Kidney epithelial cell (primary cell): Measurements from ENCODE around the gene GLIS2. TPM values are rescaled to one million over a fixed set of nuclear protein-coding genes. Genes with fewer than 3 reads are reported as not detected.

Source experiments
- DNase-seq: peaks from one replicate; pipeline ENCODE4 v3.0.0-alpha.2; 2010; ENCODE audit warnings: low read depth
- H3K27me3 ChIP-seq: 2 replicates; pipeline ENCODE4 v1.6.0; 2011; ENCODE audit warnings: low read length; ENCODE audit not compliant: control insufficient read depth, insufficient read depth
- H3K36me3 ChIP-seq: 2 replicates; pipeline ENCODE4 v1.5.1; 2011; ENCODE audit warnings: low read length; ENCODE audit not compliant: control insufficient read depth, insufficient read depth
- H3K4me3 ChIP-seq: 2 replicates; pipeline ENCODE4 v1.5.1; 2011; ENCODE audit warnings: low read depth, mild to moderate bottlenecking, control low read depth, low read length
- total RNA-seq: library from RNA; depleted of rRNA; stranded (reverse); fragments of >200 nt; gene quantifications from 2 replicates; pipeline ENCODE4 v1.2.3, GENCODE V29; 2015
- TF ChIP-seq, protein P1 (sequence below): IDR thresholded peaks from 2 replicates; pipeline ENCODE4 v1.5.1; 2011; ENCODE audit warnings: mild to moderate bottlenecking, moderate library complexity, low read length, control low read depth, inconsistent platforms; ENCODE audit not compliant: insufficient read depth, poor library complexity, severe bottlenecking

GLIS2 gene
- total RNA-seq, 1 donor from 2014 or later: 11.5 TPM

DNA sequence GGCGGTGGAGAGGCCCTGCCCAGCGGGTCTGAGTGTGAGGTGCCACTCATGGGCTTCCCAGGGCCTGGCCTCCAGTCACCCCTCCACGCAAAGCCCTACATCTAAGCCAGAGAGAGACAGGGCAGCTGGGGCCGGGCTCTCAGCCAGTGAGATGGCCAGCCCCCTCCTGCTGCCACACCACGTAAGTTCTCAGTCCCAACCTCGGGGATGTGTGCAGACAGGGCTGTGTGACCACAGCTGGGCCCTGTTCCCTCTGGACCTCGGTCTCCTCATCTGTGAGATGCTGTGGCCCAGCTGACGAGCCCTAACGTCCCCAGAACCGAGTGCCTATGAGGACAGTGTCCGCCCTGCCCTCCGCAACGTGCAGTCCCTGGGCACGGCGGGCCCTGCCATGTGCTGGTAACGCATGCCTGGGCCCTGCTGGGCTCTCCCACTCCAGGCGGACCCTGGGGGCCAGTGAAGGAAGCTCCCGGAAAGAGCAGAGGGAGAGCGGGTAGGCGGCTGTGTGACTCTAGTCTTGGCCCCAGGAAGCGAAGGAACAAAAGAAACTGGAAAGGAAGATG, 67.0 kb downstream of the GLIS2 start:
- Histone ChIP-seq H3K36me3 (peaks cover 3% of the 10 kb centered on the region), H3K4me3 (no peak overlapping the region), H3K27me3 (no peaks in the 10 kb centered on the region)
- TF ChIP-seq, protein P1, sequence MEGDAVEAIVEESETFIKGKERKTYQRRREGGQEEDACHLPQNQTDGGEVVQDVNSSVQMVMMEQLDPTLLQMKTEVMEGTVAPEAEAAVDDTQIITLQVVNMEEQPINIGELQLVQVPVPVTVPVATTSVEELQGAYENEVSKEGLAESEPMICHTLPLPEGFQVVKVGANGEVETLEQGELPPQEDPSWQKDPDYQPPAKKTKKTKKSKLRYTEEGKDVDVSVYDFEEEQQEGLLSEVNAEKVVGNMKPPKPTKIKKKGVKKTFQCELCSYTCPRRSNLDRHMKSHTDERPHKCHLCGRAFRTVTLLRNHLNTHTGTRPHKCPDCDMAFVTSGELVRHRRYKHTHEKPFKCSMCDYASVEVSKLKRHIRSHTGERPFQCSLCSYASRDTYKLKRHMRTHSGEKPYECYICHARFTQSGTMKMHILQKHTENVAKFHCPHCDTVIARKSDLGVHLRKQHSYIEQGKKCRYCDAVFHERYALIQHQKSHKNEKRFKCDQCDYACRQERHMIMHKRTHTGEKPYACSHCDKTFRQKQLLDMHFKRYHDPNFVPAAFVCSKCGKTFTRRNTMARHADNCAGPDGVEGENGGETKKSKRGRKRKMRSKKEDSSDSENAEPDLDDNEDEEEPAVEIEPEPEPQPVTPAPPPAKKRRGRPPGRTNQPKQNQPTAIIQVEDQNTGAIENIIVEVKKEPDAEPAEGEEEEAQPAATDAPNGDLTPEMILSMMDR: no peak
- DNase-seq: no peak

DNA sequence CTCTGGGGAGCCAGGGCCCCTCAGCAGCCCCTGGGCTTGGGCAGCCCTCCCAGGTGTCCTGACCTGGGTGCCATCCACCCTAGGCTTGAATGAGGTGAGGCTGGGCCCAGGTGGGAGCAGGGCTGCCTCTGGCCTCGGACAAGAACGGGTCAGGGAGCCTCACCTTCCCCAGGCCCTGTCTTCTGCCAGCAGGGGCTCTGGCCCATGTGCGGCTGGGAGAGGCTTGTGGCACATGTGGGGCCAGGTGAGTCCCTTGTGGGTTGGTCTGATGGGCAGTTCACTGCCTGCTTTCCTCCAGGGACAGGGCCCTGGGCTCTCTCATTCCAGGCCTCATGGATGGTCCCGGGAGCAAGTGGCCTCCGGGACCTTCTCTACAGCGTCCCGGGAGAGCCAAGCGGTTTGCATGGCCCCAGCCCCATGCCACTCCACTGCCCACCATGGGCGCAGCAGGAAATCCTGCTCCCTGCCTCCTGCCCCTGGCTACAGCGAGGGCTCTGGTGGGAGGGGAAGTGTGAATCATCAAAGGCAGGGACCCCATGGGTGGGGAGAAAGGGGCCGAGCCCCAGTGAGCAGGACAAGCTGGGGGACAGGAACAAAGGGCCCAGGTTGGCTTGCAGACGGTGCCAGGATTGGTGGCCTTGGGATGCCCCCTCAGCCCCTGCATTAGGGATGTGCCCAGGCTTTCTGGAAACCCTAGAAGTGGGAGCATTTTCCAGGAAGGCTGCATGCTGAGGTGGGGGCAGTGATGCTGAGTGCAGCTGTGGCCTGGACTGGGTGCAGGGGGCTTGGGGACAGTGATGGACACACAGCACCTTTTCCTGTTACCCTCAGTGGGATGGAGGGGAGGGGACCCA, 68.0 kb downstream of the GLIS2 start:
- peaks cover 3% of the 10 kb centered on the region for H3K36me3 ChIP-seq
- TF ChIP-seq, protein P1: no peak
- no peak overlapping the region for H3K4me3 ChIP-seq
- DNase-seq: no peak
- no peaks in the 10 kb centered on the region for H3K27me3 ChIP-seq

DNA sequence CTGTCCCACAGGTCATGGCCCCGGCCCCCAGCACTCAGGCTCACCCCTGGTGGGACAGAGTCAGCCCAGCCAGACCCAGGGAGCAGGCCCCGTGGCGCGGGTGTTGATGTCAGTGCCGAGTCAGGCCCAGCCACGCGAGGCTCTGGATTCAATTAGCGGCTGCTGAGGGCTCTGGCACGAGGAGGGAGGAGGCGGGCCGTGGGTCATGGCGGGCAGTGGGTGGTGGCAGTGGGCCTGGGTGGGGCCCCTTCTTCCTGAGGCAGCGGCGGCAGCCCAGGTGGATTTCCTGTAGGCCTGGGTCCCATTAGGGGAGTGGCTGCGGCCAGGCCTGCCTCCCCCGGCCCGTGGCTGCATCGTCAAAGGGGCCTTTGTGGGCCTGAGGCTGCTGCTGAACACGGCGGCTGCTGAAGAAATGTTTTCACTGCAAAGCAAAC, 68.7 kb downstream of the GLIS2 start:
- H3K4me3 ChIP-seq: no peak overlapping the region
- no peaks in the 10 kb centered on the region for H3K27me3 ChIP-seq
- DNase-seq: no peak
- TF ChIP-seq, protein P1: no peak
- peaks cover 3% of the 10 kb centered on the region for H3K36me3 ChIP-seq

DNA sequence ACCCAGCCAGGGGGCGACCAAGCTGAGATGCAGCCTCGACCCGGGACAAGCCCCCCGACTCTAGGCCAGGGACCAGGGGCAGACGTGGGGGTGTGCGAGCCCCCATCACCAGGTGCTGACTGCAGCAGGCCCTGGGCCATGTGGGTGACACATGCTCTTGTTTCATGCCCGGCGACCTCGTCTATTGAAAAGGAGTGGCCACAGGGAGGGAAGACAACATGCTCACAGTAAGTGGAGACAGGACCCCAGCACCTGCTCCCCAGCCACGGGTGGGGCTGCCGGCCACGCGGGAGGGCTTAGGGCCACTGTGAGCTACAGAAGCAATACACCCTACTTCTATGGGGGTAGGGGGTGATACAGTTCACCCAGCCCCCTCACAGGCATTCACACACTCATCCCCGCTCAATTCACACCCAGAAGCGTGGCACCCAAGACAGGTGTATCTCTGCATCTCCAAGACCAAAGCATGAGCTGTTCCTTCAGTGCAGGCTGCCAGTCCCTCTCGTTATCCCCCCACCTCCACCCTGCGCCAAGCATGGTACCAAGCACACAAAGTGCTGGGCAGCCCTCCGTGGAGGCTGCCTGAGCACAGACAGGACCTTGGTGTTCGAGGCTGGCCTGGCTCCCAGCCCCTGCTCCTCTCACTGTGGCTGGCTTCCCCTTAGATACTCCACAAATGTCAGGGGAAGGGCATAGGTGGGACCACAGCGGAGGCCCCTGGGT, 69.4 kb downstream of the GLIS2 start:
- H3K27me3 ChIP-seq: no peaks in the 10 kb centered on the region
- H3K36me3 ChIP-seq: peaks cover 3% of the 10 kb centered on the region
- no peak overlapping the region for H3K4me3 ChIP-seq
- TF ChIP-seq, protein P1: no peak
- no peak for DNase-seq

DNA sequence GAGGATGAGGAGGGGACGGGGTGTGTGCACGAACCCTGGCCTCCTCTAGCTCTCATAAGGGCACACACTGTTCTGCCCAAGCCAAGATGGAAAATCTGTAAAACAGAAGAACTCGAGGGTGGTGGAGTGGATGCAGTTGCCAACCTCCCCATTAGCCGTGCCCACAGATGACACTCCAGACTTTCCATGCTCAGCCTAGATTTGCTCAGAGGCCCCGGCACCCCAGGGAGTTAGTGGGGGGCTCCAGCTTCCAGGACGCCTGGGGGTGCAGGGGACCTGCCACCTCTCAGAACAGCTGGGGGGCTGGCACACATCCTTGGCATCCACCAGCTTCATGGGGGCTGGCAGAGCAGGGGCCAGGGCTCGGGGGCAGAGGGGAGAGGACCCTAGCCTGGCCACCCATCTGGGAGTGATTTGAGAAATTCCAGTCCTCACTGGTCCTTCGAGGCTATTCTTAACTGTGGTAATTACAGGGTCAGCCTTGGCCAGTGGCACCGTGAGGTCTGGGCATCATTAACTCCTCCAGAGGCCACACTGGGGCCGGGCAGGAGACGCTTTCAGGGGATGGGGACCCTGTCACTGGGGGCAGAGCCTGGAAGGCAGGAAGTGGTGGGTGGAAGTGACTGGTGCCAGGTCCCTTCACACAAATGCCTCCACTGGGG, 70.1 kb downstream of the GLIS2 start:
- TF ChIP-seq, protein P1: no peak

More for the DNA sequence above, 70.1 kb downstream of the GLIS2 start:
- peaks cover 3% of the 10 kb centered on the region for H3K36me3 ChIP-seq
- DNase-seq: no peak
- H3K27me3 ChIP-seq: no peaks in the 10 kb centered on the region
- H3K4me3 ChIP-seq: no peak overlapping the region
